HG03064 (cell line): ENCODE results near the gene EMC9.

Experiments used
- ATAC-seq: cut with Tn5 transposase; IDR thresholded peaks from one replicate; pipeline ENCODE4 v1.9.1; 2021; ENCODE audit warnings: low read depth; ENCODE audit not compliant: unreplicated experiment

The EMC9 gene

GRCh38 chr14:24093207-24093900 lies 48.0 kb downstream of the EMC9 start:
- ATAC-seq, result no peak

GRCh38 chr14:24092505-24093206 lies 48.7 kb downstream of the EMC9 start:
- ATAC-seq, result no peak

GRCh38 chr14:24092110-24092504 lies 49.3 kb downstream of the EMC9 start:
- no peak for ATAC-seq

- ATAC-seq, result no peak
Measured at GRCh38 chr14:24089890-24090289, 51.5 kb downstream of the EMC9 start.
